ENCODE results near the gene DPP6. TPM values are rescaled to one million over a fixed set of nuclear protein-coding genes. Genes with fewer than 3 reads are reported as not detected.

The DPP6 gene
- total RNA-seq, 2 experiments from 2014 or later, result not detected

DNA sequence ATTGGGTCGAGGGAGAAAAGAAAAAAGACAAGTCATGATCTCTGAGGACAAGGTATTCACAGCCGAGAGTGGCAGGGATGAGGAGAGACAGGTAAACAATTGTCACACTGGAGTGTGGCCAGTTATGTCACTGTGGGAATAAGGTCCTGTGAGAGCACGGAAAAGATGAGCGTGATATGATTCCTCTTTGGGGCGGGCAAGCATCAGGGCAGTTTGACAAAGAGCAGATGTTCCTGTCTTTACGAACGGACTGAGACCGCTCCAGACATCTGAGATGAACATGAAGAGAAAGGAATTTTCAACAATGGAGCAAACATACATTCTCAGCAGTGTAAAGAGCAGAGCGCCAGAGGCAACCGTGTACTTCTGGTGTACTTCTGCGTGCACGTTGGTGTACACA is 278.1 kb downstream of the DPP6 start:
- ChIA-PET POLR2A (no interaction called here), CTCF (no interaction called here)

- POLR2A ChIA-PET, result no interaction called here
- CTCF ChIA-PET, result no interaction called here
Measured at GRCh38 chr7:154332811-154333580, 280.8 kb downstream of the DPP6 start.

DNA sequence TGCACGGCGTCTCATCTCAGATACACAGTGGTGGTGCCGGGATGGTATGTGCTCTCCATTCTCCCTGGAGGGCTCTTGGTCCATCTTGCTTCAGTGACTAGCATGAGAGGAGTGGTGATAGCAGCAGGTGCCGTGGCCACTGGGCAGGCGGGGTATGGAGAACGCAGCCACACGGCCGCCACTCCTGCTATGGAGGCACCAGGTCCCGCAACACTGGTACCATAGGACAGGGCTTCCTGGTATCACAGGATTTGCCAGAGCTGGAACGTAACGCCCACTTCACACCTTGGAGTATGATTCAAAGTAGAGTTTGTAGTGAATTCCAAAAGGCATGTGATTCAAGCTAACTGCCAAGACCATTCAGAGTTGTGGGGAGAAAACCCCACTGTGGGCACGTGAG is 284.1 kb downstream of the DPP6 start:
- CTCF ChIA-PET, result no interaction called here
- POLR2A ChIA-PET, result no interaction called here

- ChIA-PET POLR2A (no interaction called here), CTCF (no interaction called here)
Measured at GRCh38 chr7:154338701-154339506, 286.7 kb downstream of the DPP6 start.

DNA sequence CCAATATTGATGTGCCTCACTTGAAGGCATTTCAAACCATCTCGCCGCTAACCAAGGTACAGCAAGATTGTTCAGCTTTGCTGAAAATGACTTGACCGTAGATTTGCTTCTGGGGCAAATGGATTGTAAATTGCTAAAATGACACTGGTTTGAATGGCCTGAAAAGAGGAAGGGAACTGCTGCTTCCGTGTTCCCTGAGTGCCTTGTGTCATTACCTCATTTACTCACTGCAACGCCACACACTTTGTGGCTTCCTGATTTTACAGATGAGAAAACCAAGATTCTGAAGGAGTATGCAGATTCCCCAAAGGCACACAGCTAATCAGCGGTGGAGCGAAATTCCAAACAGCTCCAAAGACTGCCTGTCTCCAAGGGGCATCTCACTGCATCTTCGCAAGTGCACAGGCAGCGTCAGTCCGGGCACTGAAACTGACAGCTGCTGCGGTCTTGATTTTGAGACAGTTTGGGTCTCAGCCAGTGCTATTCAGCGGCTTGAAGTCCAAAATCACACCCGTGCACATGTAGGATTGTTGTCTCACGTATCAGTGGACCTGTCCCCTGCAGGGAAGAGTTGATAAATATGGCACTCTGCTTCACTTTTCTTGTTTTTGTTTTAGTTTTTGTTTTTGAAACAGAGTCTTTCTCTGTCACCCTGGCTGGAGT is 290.9 kb downstream of the DPP6 start:
- POLR2A ChIA-PET, result no interaction called here
- CTCF ChIA-PET, result no interaction called here

DNA sequence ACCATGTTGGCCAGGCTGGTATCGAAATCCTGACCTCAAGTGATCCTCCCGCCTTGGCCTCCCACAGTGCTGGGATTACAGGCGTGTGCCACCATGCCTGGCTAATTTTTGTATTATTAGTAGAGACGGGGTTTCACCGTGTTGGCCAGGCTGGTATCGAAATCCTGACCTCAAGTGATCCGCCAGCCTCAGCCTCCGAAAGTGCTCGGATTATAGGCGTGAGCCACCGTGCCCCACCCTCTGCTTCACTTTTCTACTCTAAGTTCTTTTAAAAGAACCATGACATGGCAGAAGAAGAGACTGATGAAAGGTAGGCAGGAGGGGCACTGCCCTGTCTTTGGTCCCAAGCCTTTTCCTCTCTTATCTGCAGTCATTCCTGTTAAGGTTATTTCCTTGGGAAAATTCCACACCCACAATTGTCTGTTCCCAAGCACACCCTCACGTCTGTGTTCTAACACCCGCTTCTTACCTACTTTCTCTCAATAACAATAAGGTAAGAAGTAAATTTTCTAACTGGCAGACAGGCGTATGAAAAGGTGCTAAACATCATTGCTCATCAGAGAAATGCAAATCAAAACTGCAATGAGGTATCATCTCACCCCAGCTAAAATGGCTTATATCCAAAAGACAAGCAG is 291.7 kb downstream of the DPP6 start:
- ChIA-PET CTCF (no interaction called here), POLR2A (no interaction called here)

DNA sequence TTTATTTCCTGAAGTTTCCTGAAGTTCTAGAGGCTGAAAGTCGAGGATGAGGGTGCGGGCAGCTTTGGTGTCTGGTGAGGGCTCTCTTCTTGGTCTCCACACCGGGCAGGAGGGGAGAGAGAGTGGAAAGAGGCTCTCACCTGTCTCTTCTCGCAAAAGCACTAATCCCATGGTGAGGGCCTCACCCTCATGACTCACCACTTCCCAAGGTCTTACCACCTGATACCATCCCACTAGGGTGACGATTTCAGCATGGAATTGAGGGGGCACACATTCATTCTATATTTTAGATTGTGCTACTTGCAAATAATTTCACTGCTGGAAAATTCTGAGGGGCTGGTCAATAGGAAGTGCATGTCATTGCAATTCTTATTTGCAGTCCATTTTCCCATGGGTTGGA is 292.9 kb downstream of the DPP6 start:
- ChIA-PET POLR2A (no interaction called here), CTCF (no interaction called here)

- ChIA-PET CTCF (no interaction called here), POLR2A (no interaction called here)
Measured at GRCh38 chr7:154347700-154348266, 295.6 kb downstream of the DPP6 start.

DNA sequence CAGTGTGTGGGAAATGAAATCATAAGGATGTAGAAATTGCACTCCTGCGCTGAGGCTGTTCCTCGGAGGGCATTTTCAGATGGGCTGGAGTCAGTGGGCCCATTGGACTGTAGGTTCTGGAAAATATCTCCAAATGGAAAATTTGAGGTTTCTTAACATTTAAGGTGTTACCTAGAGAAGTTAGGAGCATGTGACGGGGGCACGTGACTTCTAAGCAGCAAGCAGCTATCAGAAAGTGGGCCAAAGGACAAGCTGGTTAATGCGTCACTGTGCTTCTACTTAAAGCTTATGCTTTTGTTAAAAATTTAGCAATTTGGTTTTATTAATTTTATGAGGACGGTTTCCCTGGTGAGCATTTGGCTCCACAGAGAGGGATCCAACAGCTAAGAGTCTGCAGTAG is 298.7 kb downstream of the DPP6 start:
- POLR2A ChIA-PET, result no interaction called here
- CTCF ChIA-PET, result no interaction called here

- ChIA-PET CTCF (no interaction called here), POLR2A (no interaction called here)
Measured at GRCh38 chr7:154353355-154353767, 301.2 kb downstream of the DPP6 start.

DNA sequence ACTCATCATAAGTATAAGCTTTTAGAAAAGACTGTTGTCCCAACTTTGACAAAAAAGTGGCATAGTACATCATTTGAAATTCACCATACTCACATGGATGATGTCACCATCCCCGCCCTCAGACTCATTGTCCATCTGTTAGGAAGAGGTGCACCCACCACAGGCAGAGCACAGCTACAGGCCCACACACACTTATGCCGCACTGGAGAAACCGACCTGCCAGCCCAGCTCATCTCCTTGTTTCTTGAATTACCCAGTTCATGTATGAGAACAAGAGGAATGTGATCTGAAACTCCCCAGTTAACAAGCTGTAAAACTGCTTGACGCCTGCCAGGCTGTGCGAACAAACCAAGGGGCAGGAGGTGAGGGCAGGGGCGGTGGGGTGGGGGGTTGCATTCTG is 312.0 kb downstream of the DPP6 start:
- POLR2A ChIA-PET, result no interaction called here
- CTCF ChIA-PET, result no interaction called here

DNA sequence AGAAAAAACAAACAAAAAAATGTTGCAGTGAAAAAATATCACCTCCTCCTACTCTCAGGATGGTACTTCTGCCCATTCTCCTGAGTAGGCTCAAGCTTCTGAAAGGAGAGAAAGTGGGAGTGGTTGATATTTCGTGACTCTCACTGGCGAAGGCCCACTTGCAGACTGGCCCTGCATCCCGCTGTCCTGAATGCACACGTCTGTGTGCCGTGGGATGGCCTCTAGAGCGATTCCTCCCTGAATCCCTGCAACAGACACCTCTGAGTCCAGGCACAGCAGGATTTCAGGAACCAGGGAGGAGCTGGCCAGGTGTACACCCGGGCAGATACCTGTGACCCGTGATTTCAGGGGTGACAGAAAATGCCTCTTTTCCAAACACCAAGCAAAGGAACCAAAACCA is 319.2 kb downstream of the DPP6 start:
- ChIA-PET CTCF (no interaction called here), POLR2A (no interaction called here)

- POLR2A ChIA-PET, result no interaction called here
Measured at GRCh38 chr7:154372011-154372601, 319.9 kb downstream of the DPP6 start.

GRCh38 chr7:154373956-154374355 is 321.8 kb downstream of the DPP6 start:
- ChIA-PET CTCF (no interaction called here), POLR2A (interaction anchor here (0.5 kb wide), 1 partner anchor 65 kb away, joined by 4 read pairs; no protein-coding TSS in a partner anchor)

More at GRCh38 chr7:154372011-154372601, 319.9 kb downstream of the DPP6 start:
- CTCF ChIA-PET, result no interaction called here

GRCh38 chr7:154375956-154376355 is 323.8 kb downstream of the DPP6 start:
- ChIA-PET POLR2A (no interaction called here), CTCF (no interaction called here)

- ChIA-PET POLR2A (no interaction called here), CTCF (no interaction called here)
Measured at GRCh38 chr7:154380771-154381170, 328.6 kb downstream of the DPP6 start.

- ChIA-PET CTCF (no interaction called here), POLR2A (no interaction called here)
Measured at GRCh38 chr7:154383045-154383444, 330.8 kb downstream of the DPP6 start.

GRCh38 chr7:154385214-154385613 is 333.0 kb downstream of the DPP6 start:
- ChIA-PET POLR2A (no interaction called here), CTCF (no interaction called here)

- ChIA-PET POLR2A (no interaction called here), CTCF (no interaction called here)
Measured at GRCh38 chr7:154387252-154387651, 335.1 kb downstream of the DPP6 start.

- CTCF ChIA-PET, result no interaction called here
- POLR2A ChIA-PET, result no interaction called here
Measured at GRCh38 chr7:154388412-154388811, 336.2 kb downstream of the DPP6 start.
